T-helper 1 cell treated with Interleukin-12 subunit alpha and Interleukin-12 subunit beta and Interleukin-4 antibody, amounts not matched to agents 30 μg/mL and 1 μg/mL, for 36 hours (primary cell): Measurements from ENCODE around the gene TPM3.
"Not testable (repeated sequence)": the region's sequence is repeated elsewhere in the genome, so short reads cannot be mapped to it uniquely, and the experiment has no call there.

Experiments used
- H3K27ac Mint-ChIP-seq: one replicate; pipeline ENCODE4 v1.8.0; 2021; ENCODE audit warnings: mild to moderate bottlenecking, mixed read lengths
- H3K27me3 Mint-ChIP-seq: one replicate; pipeline ENCODE4 v1.8.0; 2021; ENCODE audit warnings: low read depth, mixed read lengths
- H3K36me3 Mint-ChIP-seq: one replicate; pipeline ENCODE4 v1.8.0; 2021; ENCODE audit warnings: low read depth, mixed read lengths
- H3K4me1 Mint-ChIP-seq: one replicate; pipeline ENCODE4 v1.8.0; 2021; ENCODE audit warnings: low read depth, mixed read lengths
- H3K4me3 Mint-ChIP-seq: one replicate; pipeline ENCODE4 v1.8.0; 2021; ENCODE audit warnings: mild to moderate bottlenecking, moderate library complexity, mixed read lengths
- H3K9me3 Mint-ChIP-seq: one replicate; pipeline ENCODE4 v1.8.0; 2021; ENCODE audit warnings: mixed read lengths

Gene TPM3

DNA sequence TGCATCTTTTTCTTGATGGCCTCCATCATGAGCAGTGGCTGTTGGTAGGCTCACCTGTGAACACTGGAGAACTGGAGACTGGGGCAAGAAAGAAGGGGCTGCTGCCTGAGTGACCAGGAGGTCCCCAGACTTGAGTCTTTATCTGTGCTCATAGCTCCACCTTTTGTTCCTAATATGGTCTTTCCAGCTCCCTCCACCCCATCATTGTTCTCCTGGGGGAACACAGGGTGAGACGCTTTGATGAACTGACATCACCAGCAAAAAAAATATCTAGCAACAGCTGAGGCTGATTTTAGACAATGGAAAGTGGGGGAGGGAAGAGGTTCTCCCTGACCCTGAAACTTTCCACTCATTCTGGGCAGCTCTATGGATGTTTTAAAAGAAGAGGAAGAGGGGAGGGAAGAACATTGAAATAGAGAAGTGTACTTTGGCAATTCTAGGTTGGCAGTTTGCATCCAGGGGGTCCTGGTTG, at the start of gene TPM3:
Gene TPM3 (minus strand): TSS at position 111 of the 472 bp plus-strand sequence. CDS start 82 bp downstream, at position 29.
- Mint-ChIP-seq H3K4me3 (no peak within 1 kb of the TSS), H3K27me3 (peaks cover 50% of the 10 kb centered on the region), H3K4me1 (peaks cover 6% of the 10 kb centered on the region), H3K27ac (no peak within 1 kb of the TSS), H3K36me3 (no peaks in the 10 kb centered on the region), H3K9me3 (no peaks in the 10 kb centered on the region)

- Mint-ChIP-seq H3K36me3 (peaks cover 53% of the 10 kb centered on the region), H3K9me3 (no peaks in the 10 kb centered on the region), H3K27me3 (no peaks in the 10 kb centered on the region), H3K4me3 (no peak overlapping the region), H3K27ac (no peak overlapping the region), H3K4me1 (peaks cover 18% of the 10 kb centered on the region)
Measured at GRCh38 chr1:154240294-154240833, 48.5 kb upstream of the TPM3 start.

DNA sequence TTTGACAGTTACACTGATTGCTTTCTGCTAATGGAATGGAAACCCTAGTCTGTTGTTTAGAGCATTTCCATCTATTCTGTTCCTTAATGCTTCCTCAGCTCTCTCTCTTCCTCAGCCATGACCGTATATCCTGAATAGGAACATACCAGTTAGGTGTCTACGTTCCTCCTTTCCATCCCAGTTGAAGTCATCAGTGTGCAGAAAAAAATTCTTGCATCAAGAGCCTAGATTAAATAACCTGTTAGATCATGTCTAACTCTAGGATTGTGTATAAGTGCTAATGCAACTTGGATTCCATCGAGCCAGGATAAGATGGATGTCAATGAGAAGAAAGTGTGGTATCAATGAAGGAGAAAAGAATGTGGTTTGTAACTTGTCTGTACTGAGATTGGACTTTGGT, 47.6 kb upstream of the TPM3 start:
- peaks cover 59% of the 10 kb centered on the region for H3K36me3 Mint-ChIP-seq
- H3K27ac Mint-ChIP-seq = no peak overlapping the region
- peaks cover 18% of the 10 kb centered on the region for H3K4me1 Mint-ChIP-seq
- no peaks in the 10 kb centered on the region for H3K9me3 Mint-ChIP-seq
- H3K4me3 Mint-ChIP-seq = no peak overlapping the region
- H3K27me3 Mint-ChIP-seq = no peaks in the 10 kb centered on the region

DNA sequence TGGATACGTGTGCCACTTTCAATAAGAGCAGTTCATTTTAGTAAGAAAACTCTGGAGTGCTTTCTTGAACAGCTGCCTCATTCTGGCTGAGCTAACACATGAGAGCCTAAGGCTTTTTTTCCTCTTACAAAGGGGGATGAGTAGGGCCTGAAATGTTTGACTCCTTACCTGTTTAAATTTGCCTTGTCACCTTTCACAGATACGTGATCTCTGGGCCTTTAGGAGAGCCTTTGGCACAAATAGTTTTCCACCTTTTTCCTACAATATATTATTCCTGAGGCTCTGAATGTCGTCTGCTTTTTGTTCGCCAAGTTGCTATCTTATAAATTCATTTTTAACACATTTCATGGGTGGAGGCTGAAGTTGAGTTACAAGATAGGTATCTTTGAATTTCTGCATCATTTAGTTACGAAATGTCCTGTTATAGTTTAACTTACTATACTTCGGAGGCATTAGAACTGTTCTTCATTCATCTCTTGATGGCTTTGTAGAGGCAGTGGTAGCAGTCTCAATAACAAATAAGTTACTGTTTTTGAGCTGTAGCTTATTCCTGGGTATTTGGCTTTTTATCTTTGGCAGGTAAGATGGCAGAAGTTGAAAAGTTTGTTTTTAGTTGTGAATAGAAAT, 46.1 kb upstream of the TPM3 start:
- H3K27me3 Mint-ChIP-seq = no peaks in the 10 kb centered on the region
- H3K4me1 Mint-ChIP-seq = peaks cover 20% of the 10 kb centered on the region
- no peak overlapping the region for H3K4me3 Mint-ChIP-seq
- no peaks in the 10 kb centered on the region for H3K9me3 Mint-ChIP-seq
- H3K27ac Mint-ChIP-seq = peak overlapping the region; percentile 35
- peaks cover 58% of the 10 kb centered on the region for H3K36me3 Mint-ChIP-seq

DNA sequence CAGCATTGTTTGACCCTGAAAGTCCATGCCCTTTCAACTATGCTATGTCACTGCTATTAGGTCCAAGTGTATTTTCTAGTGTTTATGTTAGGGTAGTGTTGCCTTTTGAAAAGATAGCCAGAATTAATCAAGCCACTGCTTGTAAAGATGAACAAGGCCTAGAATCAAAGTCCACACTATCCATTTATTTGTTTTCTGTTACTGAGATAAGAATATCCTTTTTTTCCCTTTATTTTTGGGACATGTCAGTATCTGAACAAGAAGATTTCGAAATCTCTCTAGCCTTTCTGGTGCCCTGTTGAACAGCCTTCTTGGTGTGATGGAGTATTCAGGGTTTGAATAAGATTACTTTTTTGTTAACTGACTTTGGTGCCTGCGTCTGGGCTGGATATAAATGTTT, 45.5 kb upstream of the TPM3 start:
- Mint-ChIP-seq H3K27me3 (no peaks in the 10 kb centered on the region), H3K27ac (no peak overlapping the region), H3K36me3 (peaks cover 53% of the 10 kb centered on the region), H3K9me3 (no peaks in the 10 kb centered on the region), H3K4me1 (peaks cover 20% of the 10 kb centered on the region), H3K4me3 (no peak overlapping the region)

GRCh38 chr1:154236855-154237254, 45.0 kb upstream of the TPM3 start:
- Mint-ChIP-seq H3K27ac (no peak overlapping the region), H3K36me3 (peaks cover 49% of the 10 kb centered on the region), H3K9me3 (no peaks in the 10 kb centered on the region), H3K27me3 (no peaks in the 10 kb centered on the region), H3K4me1 (peaks cover 18% of the 10 kb centered on the region), H3K4me3 (no peak overlapping the region)

DNA sequence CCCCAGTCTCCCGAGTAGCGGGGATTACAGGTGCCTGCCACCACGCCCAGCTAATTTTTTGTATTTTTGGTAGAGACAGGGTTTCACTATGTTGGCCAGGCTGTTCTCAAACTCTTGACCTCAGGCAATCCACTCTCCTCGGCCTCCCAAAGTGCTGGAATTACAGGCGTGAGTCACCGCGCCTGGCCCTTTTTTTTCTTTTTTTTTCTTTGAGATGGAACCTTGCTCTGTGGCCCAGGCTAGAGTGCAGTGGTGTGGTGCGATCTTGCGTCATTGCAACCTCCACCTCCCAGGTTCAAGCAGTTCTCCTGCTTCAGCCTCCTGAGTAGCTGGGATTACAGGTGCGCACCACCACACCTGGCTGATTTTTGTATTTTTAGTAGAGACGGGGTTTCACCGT, 41.2 kb upstream of the TPM3 start:
- Mint-ChIP-seq H3K27ac (peak overlapping the region; percentile 6), H3K4me1 (peaks cover 11% of the 10 kb centered on the region), H3K36me3 (peaks cover 51% of the 10 kb centered on the region)
- not testable (repeated sequence) for H3K4me3 Mint-ChIP-seq, H3K27me3 Mint-ChIP-seq, H3K9me3 Mint-ChIP-seq

GRCh38 chr1:154231112-154231511, 39.2 kb upstream of the TPM3 start:
- H3K9me3 Mint-ChIP-seq, H3K27ac Mint-ChIP-seq, H3K27me3 Mint-ChIP-seq, H3K4me3 Mint-ChIP-seq: not testable (repeated sequence)
- Mint-ChIP-seq H3K4me1 (peaks cover 10% of the 10 kb centered on the region), H3K36me3 (peaks cover 50% of the 10 kb centered on the region)

DNA sequence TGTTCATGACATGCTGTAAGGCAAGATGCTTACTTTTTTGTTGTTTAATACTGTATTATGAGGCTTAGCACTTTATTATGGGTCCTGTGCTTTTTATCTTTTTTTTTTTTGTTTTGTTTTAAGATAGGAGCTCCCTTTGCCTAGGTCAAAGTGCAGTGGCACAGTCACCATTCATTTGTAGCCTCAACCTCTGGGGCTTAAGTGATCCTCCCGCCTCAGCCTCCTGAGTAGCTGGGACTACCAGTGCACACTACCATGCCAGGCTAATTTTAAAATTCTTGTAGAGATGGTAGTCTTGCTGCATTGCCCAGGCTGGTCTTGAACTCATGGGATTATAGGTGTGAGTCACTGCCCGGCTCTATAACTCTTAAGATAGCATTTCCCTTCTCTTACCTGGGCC, 33.5 kb upstream of the TPM3 start:
- H3K27ac Mint-ChIP-seq = no peak overlapping the region
- H3K9me3 Mint-ChIP-seq = peaks cover 5% of the 10 kb centered on the region
- H3K4me1 Mint-ChIP-seq = peaks cover 34% of the 10 kb centered on the region
- H3K4me3 Mint-ChIP-seq = no peak overlapping the region
- peaks cover 53% of the 10 kb centered on the region for H3K36me3 Mint-ChIP-seq
- H3K27me3 Mint-ChIP-seq = no peaks in the 10 kb centered on the region

GRCh38 chr1:154223621-154224020, 31.7 kb upstream of the TPM3 start:
- no peaks in the 10 kb centered on the region for H3K27me3 Mint-ChIP-seq
- peaks cover 42% of the 10 kb centered on the region for H3K4me1 Mint-ChIP-seq
- peaks cover 5% of the 10 kb centered on the region for H3K9me3 Mint-ChIP-seq
- H3K4me3 Mint-ChIP-seq = no peak overlapping the region
- peaks cover 58% of the 10 kb centered on the region for H3K36me3 Mint-ChIP-seq
- no peak overlapping the region for H3K27ac Mint-ChIP-seq

GRCh38 chr1:154222918-154223317, 31.0 kb upstream of the TPM3 start:
- H3K27ac Mint-ChIP-seq = peak overlapping the region; percentile 62
- H3K9me3 Mint-ChIP-seq = peaks cover 5% of the 10 kb centered on the region
- peak overlapping the region; percentile 57 for H3K4me3 Mint-ChIP-seq
- no peaks in the 10 kb centered on the region for H3K27me3 Mint-ChIP-seq
- peaks cover 49% of the 10 kb centered on the region for H3K4me1 Mint-ChIP-seq
- peaks cover 60% of the 10 kb centered on the region for H3K36me3 Mint-ChIP-seq

GRCh38 chr1:154222518-154222917, 30.6 kb upstream of the TPM3 start:
- peaks cover 59% of the 10 kb centered on the region for H3K36me3 Mint-ChIP-seq
- H3K4me1 Mint-ChIP-seq = peaks cover 53% of the 10 kb centered on the region
- H3K4me3 Mint-ChIP-seq = peak overlapping the region; percentile 96
- H3K9me3 Mint-ChIP-seq = peaks cover 5% of the 10 kb centered on the region
- H3K27ac Mint-ChIP-seq = peak overlapping the region; percentile 95
- no peaks in the 10 kb centered on the region for H3K27me3 Mint-ChIP-seq

- Mint-ChIP-seq H3K27ac (peak overlapping the region; percentile 95), H3K4me3 (peak overlapping the region; percentile 96), H3K36me3 (peaks cover 60% of the 10 kb centered on the region), H3K4me1 (peaks cover 50% of the 10 kb centered on the region), H3K9me3 (peaks cover 5% of the 10 kb centered on the region), H3K27me3 (no peaks in the 10 kb centered on the region)
Measured at GRCh38 chr1:154221278-154222001, 29.5 kb upstream of the TPM3 start.

GRCh38 chr1:154220970-154221277, 29.0 kb upstream of the TPM3 start:
- Mint-ChIP-seq H3K36me3 (peaks cover 56% of the 10 kb centered on the region), H3K27me3 (no peaks in the 10 kb centered on the region), H3K4me1 (peaks cover 51% of the 10 kb centered on the region), H3K27ac (peak overlapping the region; percentile 98), H3K4me3 (peak overlapping the region; percentile 96), H3K9me3 (peaks cover 5% of the 10 kb centered on the region)
